Spleen (tissue), 11 donors: ENCODE data around the gene DOCK9. TPM values are rescaled to one million over a fixed set of nuclear protein-coding genes. Genes with fewer than 3 reads are reported as not detected.
A peak's percentile ranks its signal among the peaks of the same experiment; 100 is the strongest.

Source experiments
- DNase-seq: peaks from one replicate; pipeline ENCODE4 v3.0.0-alpha.2; 2020
- H3K27ac ChIP-seq, 8 donors: fragments of 200-600 bp; sonication (generic) in 7 of 8; 1 replicate in 4 of 8; 2 replicates in 4 of 8; pipeline versions ENCODE4 v1.5.0 to v1.8.0; 2016 to 2021; ENCODE audit warnings: inconsistent platforms in 4 of 8, mild to moderate bottlenecking in 4 of 8, moderate library complexity in 1 of 8
- H3K27me3 ChIP-seq, 7 donors: fragments of 200-600 bp; sonication (generic) in 6 of 7; replicated peaks in 1 of 7; 1 replicate in 4 of 7; 2 replicates in 3 of 7; pipeline versions ENCODE4 v1.5.0 to v1.8.0; 2016 to 2021; ENCODE audit warnings: inconsistent platforms in 3 of 7, mild to moderate bottlenecking in 1 of 7
- H3K36me3 ChIP-seq, 6 donors: fragments of 200-600 bp; sonication (generic) in 5 of 6; 1 replicate in 4 of 6; 2 replicates in 2 of 6; pipeline versions ENCODE4 v1.5.0 to v1.8.0; 2016 to 2021; ENCODE audit warnings: inconsistent platforms in 2 of 6
- H3K4me1 ChIP-seq, 6 donors: fragments of 200-600 bp; sonication (generic) in 5 of 6; 1 replicate in 3 of 6; 2 replicates in 3 of 6; pipeline versions ENCODE4 v1.5.0 to v1.8.0; 2016 to 2021; ENCODE audit warnings: inconsistent platforms in 3 of 6
- H3K4me3 ChIP-seq, 8 donors: fragments of 200-600 bp; sonication (generic) in 7 of 8; 1 replicate in 4 of 8; 2 replicates in 4 of 8; pipeline versions ENCODE4 v1.5.0 to v1.8.0; 2016 to 2021; ENCODE audit warnings: inconsistent platforms in 4 of 8, mild to moderate bottlenecking in 4 of 8, moderate library complexity in 2 of 8
- H3K9me3 ChIP-seq, 8 donors: fragments of 200-600 bp; sonication (generic) in 7 of 8; 1 replicate in 4 of 8; 2 replicates in 4 of 8; pipeline versions ENCODE4 v1.5.0 to v1.8.0; 2016 to 2021; ENCODE audit warnings: inconsistent platforms in 4 of 8
- CTCF ChIP-seq, 11 experiments: fragments of 200-600 bp in 7 of 11; fragments of 450-650 bp in 4 of 11; sonication (generic) in 4 of 11; IDR thresholded peaks in 8 of 11; conservative IDR thresholded peaks in 3 of 11; 1 replicate in 7 of 11; 2 replicates in 4 of 11; pipeline versions ENCODE4 v1.4.0 to v1.8.0; 2016 to 2021; ENCODE audit warnings: antibody characterized with exemption in 11 of 11, inconsistent platforms in 4 of 11, mild to moderate bottlenecking in 1 of 11
- POLR2A ChIP-seq, 3 donors: fragments of 450-650 bp; IDR thresholded peaks; one replicate each; pipeline ENCODE4 v1.5.1; 2017; ENCODE audit warnings: antibody characterized with exemption in 3 of 3, mild to moderate bottlenecking in 1 of 3
- POLR2AphosphoS5 ChIP-seq, 3 donors: sonication (generic); formaldehyde crosslinking; IDR thresholded peaks; one replicate each; pipeline ENCODE4 v1.5.1; 2017; ENCODE audit warnings: antibody characterized with exemption in 3 of 3
- WGBS, 5 donors: extraction: QIAGEN DNeasy Blood & Tissue Kit in 3 of 5; methylation state at CpG; one replicate each; pipeline versions ENCODE4 v1.1.5 to v1.1.7; 2013 to 2018; 5-methylcytosine and 5-hydroxymethylcytosine counted together
- intact Hi-C: fragments of 100-400 bp; cut with DNase I; formaldehyde crosslinking; loops from one replicate; pipeline ENCODE4 v1.15.0; 2023; ENCODE audit warnings: low total_unique reads
- polyA plus RNA-seq, 3 donors: library from polyadenylated mRNA; stranded (reverse); fragments of 200-250 nt; gene quantifications; one replicate each; pipeline ENCODE4 v1.2.1, GENCODE V29; 2013
- total RNA-seq, 7 donors: library from RNA; depleted of rRNA in 3 of 7; stranded (reverse); fragments of >200 nt in 3 of 7; fragmentation: NEBNext Ultra II Directional in 4 of 7; extraction: Animal tissue kit (Norgen Biotek cat#: 25700) in 4 of 7; gene quantifications; one replicate each; pipeline versions ENCODE4 v1.1.0 to v1.2.1, GENCODE V29; 2016 to 2021
- donor health status: healthy with polysubstance abuse.
- donor health status: DM: no; HTN: no; CAD: no; lungs with moderate emphysema.
- donor health status: DM: no; HTN: no; CAD: no.
- donor health status: Bipolar disorder and iron deficiency.
- donor health status: healthy.
- donor health status: DM: no; HTN: no; CAD: no.
- donor health status: DM: yes; HTN: yes; CAD: no.

DOCK9 gene
- total and polyA plus RNA-seq, 10 donors: 6.9 to 53.3 (median 47.6) TPM

GRCh38 chr13:98843482-98843877, 134.4 kb downstream of the DOCK9 start:
- no peak overlapping the region for H3K27ac ChIP-seq

GRCh38 chr13:98842858-98843481, 134.9 kb downstream of the DOCK9 start:
- H3K27ac ChIP-seq: no peak overlapping the region
- 30 to 41% (median 37%) methylated on average over 5 of the region's 5 CpGs for WGBS, 5 donors
- peaks cover 0 to 6% (median 0%) of the 10 kb centered on the region in 6 donors for H3K4me1 ChIP-seq
- TF ChIP-seq POLR2AphosphoS5 (IDR thresholded peaks at IDR 0.05) (peak in 1 of 3 donors; percentile 16), POLR2A (IDR thresholded peaks at IDR 0.05) (no peak), CTCF (IDR thresholded peaks at IDR 0.05 in 8 of 11, conservative IDR thresholded peaks at IDR 0.05 in 3 of 11) (peak; percentile 54 to 85 (median 79))
- no peaks in the 10 kb centered on the region for H3K9me3 ChIP-seq
- H3K36me3 ChIP-seq: peaks cover 0 to 41% (median 13%) of the 10 kb centered on the region in 6 donors
- intact Hi-C loops: loop anchor here (10.0 kb wide), 1 partner anchor 192 kb away; no protein-coding TSS in a partner anchor
- DNase-seq: peak; percentile 84
- no peak overlapping the region for H3K4me3 ChIP-seq
- H3K27me3 ChIP-seq: no peaks in the 10 kb centered on the region

More at GRCh38 chr13:98843482-98843877, 134.4 kb downstream of the DOCK9 start:
- intact Hi-C loops: loop anchor here (10.0 kb wide), 1 partner anchor 191 kb away; no protein-coding TSS in a partner anchor
- WGBS, 5 donors: 65 to 76% (median 67%) methylated on average over 3 of the region's 3 CpGs
- no peak for TF ChIP-seq POLR2A (IDR thresholded peaks at IDR 0.05)
- TF ChIP-seq CTCF (IDR thresholded peaks at IDR 0.05 in 8 of 11, conservative IDR thresholded peaks at IDR 0.05 in 3 of 11): no peak
- TF ChIP-seq POLR2AphosphoS5 (IDR thresholded peaks at IDR 0.05): no peak
- no peaks in the 10 kb centered on the region for H3K9me3 ChIP-seq
- no peak overlapping the region for H3K4me3 ChIP-seq
- peaks cover 0 to 41% (median 13%) of the 10 kb centered on the region in 6 donors for H3K36me3 ChIP-seq
- peaks cover 0 to 6% (median 0%) of the 10 kb centered on the region in 6 donors for H3K4me1 ChIP-seq
- no peaks in the 10 kb centered on the region for H3K27me3 ChIP-seq
- no peak for DNase-seq

- H3K4me1 ChIP-seq: peaks cover 0 to 6% (median 0%) of the 10 kb centered on the region in 6 donors
- no peak overlapping the region for H3K27ac ChIP-seq
- 85 to 94% (median 88%) methylated on average over 2 of the region's 2 CpGs for WGBS, 5 donors
- no peaks in the 10 kb centered on the region for H3K27me3 ChIP-seq
- no peak overlapping the region for H3K4me3 ChIP-seq
- DNase-seq: no peak
- H3K36me3 ChIP-seq: peaks cover 0 to 44% (median 15%) of the 10 kb centered on the region in 6 donors
- no peaks in the 10 kb centered on the region for H3K9me3 ChIP-seq
- TF ChIP-seq POLR2AphosphoS5 (IDR thresholded peaks at IDR 0.05): no peak
- no peak for TF ChIP-seq CTCF (IDR thresholded peaks at IDR 0.05 in 8 of 11, conservative IDR thresholded peaks at IDR 0.05 in 3 of 11)
- intact Hi-C loops: loop anchor here (10.0 kb wide), 1 partner anchor 193 kb away; no protein-coding TSS in a partner anchor
Observed at GRCh38 chr13:98842070-98842469, 135.8 kb downstream of the DOCK9 start.
